HEK293 (cell line): ENCODE data around the gene GSG1L.
A peak's percentile ranks its signal among the peaks of the same experiment; 100 is the strongest.

ENCODE experiments used
- CTCF ChIA-PET: fragments of 350-600 bp; formaldehyde crosslinking; extraction: SDS; loops from one replicate; lab custom pipeline; 2021; ENCODE audit warnings: antibody characterized with exemption; lab: Yijun Ruan, JAX
- POLR2A ChIA-PET: fragments of 300-600 bp; formaldehyde crosslinking; extraction: SDS; loops from one replicate; lab custom pipeline; 2020; ENCODE audit warnings: antibody characterized with exemption, inconsistent platforms; lab: Yijun Ruan, JAX
- H3K27ac ChIP-seq: fragments of 200-500 bp; sonication (Bioruptor generic); 2 replicates; pipeline ENCODE4 v1.5.1; 2014; ENCODE audit warnings: low read depth, low read length, control low read depth, inconsistent platforms; ENCODE audit errors: extremely low read depth
- H3K36me3 ChIP-seq, 2 experiments: fragments of 200-500 bp in 1 of 2; sonication (Bioruptor generic) in 1 of 2; 1 replicate in 1 of 2; 2 replicates in 1 of 2; pipeline ENCODE4 v1.5.1; 2014 to 2017; ENCODE audit warnings: inconsistent platforms in 2 of 2, low read length in 2 of 2; ENCODE audit not compliant: control insufficient read depth in 2 of 2, insufficient read depth in 1 of 2
- H3K4me1 ChIP-seq: fragments of 200-500 bp; sonication (Bioruptor generic); 2 replicates; pipeline ENCODE4 v1.5.1; 2014; ENCODE audit warnings: mild to moderate bottlenecking, low read length, inconsistent platforms; ENCODE audit not compliant: control insufficient read depth, insufficient read depth
- H3K4me3 ChIP-seq: 2 replicates; pipeline ENCODE4 v1.5.1; 2011; ENCODE audit warnings: low read depth, mild to moderate bottlenecking, control low read depth, low read length, moderate library complexity
- H3K9me3 ChIP-seq: fragments of 200-500 bp; sonication (Bioruptor generic); 2 replicates; pipeline ENCODE4 v1.5.1; 2014; ENCODE audit warnings: low read depth, low read length, inconsistent platforms; ENCODE audit not compliant: control insufficient read depth, insufficient read depth
- BCL11A ChIP-seq: fragments of 450-650 bp; formaldehyde crosslinking; IDR thresholded peaks from 2 replicates; pipeline ENCODE4 v1.5.1; 2016; ENCODE audit warnings: low read depth, missing biosample characterization, missing genetic modification characterization
- SETDB1 ChIP-seq: IDR thresholded peaks from one replicate; pipeline ENCODE4 v1.6.1; 2017; ENCODE audit warnings: mild to moderate bottlenecking, low read length, moderate library complexity, mixed read lengths; ENCODE audit not compliant: insufficient read length
- YY1 ChIP-seq: fragments of 450-650 bp; formaldehyde crosslinking; IDR thresholded peaks from 2 replicates; pipeline ENCODE4 v1.5.1; 2018; ENCODE audit warnings: missing biosample characterization, missing genetic modification characterization
- YY2 ChIP-seq: fragments of 450-650 bp; formaldehyde crosslinking; IDR thresholded peaks from 2 replicates; pipeline ENCODE4 v1.5.1; 2016; ENCODE audit warnings: missing biosample characterization, missing genetic modification characterization
- ZBTB21 ChIP-seq: fragments of 450-650 bp; formaldehyde crosslinking; IDR thresholded peaks from 2 replicates; pipeline ENCODE4 v1.5.1; 2017; ENCODE audit warnings: missing biosample characterization, missing genetic modification characterization
- ZIC2 ChIP-seq: fragments of 450-650 bp; formaldehyde crosslinking; IDR thresholded peaks from 2 replicates; pipeline ENCODE4 v1.5.1; 2016; ENCODE audit warnings: missing biosample characterization, missing genetic modification characterization
- ZNF138 ChIP-seq: fragments of 450-650 bp; formaldehyde crosslinking; IDR thresholded peaks from 2 replicates; pipeline ENCODE4 v1.5.1; 2016; ENCODE audit warnings: missing biosample characterization, missing genetic modification characterization, borderline replicate concordance
- ZNF202 ChIP-seq: fragments of 450-650 bp; formaldehyde crosslinking; IDR thresholded peaks from 2 replicates; pipeline ENCODE4 v1.5.1; 2016; ENCODE audit warnings: missing biosample characterization, missing genetic modification characterization, borderline replicate concordance
- ZNF214 ChIP-seq: fragments of 450-650 bp; formaldehyde crosslinking; IDR thresholded peaks from 2 replicates; pipeline ENCODE4 v1.5.1; 2017; ENCODE audit warnings: missing biosample characterization, mild to moderate bottlenecking, missing genetic modification characterization, borderline replicate concordance
- ZNF398 ChIP-seq: fragments of 450-650 bp; formaldehyde crosslinking; IDR thresholded peaks from 2 replicates; pipeline ENCODE4 v1.5.1; 2017; ENCODE audit warnings: missing biosample characterization, missing genetic modification characterization
- ZNF416 ChIP-seq: fragments of 450-650 bp; formaldehyde crosslinking; IDR thresholded peaks from 2 replicates; pipeline ENCODE4 v1.5.1; 2016; ENCODE audit warnings: missing biosample characterization, missing genetic modification characterization
- ZNF449 ChIP-seq: fragments of 450-650 bp; formaldehyde crosslinking; IDR thresholded peaks from 2 replicates; pipeline ENCODE4 v1.5.1; 2017; ENCODE audit warnings: missing biosample characterization, mild to moderate bottlenecking, missing genetic modification characterization, moderate library complexity
- ZNF510 ChIP-seq: fragments of 450-650 bp; formaldehyde crosslinking; IDR thresholded peaks from 2 replicates; pipeline ENCODE4 v1.5.1; 2018; ENCODE audit warnings: mild to moderate bottlenecking, missing genetic modification characterization, missing biosample characterization; ENCODE audit not compliant: insufficient replicate concordance
- ZNF518A ChIP-seq: fragments of 450-650 bp; formaldehyde crosslinking; conservative IDR thresholded peaks from 2 replicates; pipeline ENCODE4 v1.5.1; 2016; ENCODE audit warnings: low read depth, missing biosample characterization, missing genetic modification characterization
- ZNF580 ChIP-seq: fragments of 450-650 bp; formaldehyde crosslinking; IDR thresholded peaks from 2 replicates; pipeline ENCODE4 v1.5.1; 2016; ENCODE audit warnings: missing biosample characterization, missing genetic modification characterization
- ZNF585B ChIP-seq: fragments of 450-650 bp; formaldehyde crosslinking; IDR thresholded peaks from 2 replicates; pipeline ENCODE4 v1.5.1; 2016; ENCODE audit warnings: missing biosample characterization, missing genetic modification characterization
- ZNF623 ChIP-seq: fragments of 450-650 bp; formaldehyde crosslinking; IDR thresholded peaks from 2 replicates; pipeline ENCODE4 v1.5.1; 2016; ENCODE audit warnings: missing biosample characterization, missing genetic modification characterization
- ZNF639 ChIP-seq: fragments of 450-650 bp; formaldehyde crosslinking; IDR thresholded peaks from 2 replicates; pipeline ENCODE4 v1.5.1; 2016; ENCODE audit warnings: missing biosample characterization, missing genetic modification characterization
- ZNF654 ChIP-seq: fragments of 450-650 bp; formaldehyde crosslinking; IDR thresholded peaks from 2 replicates; pipeline ENCODE4 v1.5.1; 2016; ENCODE audit warnings: low read depth, missing biosample characterization, missing genetic modification characterization
- ZNF677 ChIP-seq: fragments of 450-650 bp; IDR thresholded peaks from 2 replicates; pipeline ENCODE4 v1.5.0; 2018; ENCODE audit warnings: missing biosample characterization, mild to moderate bottlenecking, missing genetic modification characterization, moderate library complexity
- ZNF791 ChIP-seq: fragments of 450-650 bp; formaldehyde crosslinking; IDR thresholded peaks from 2 replicates; pipeline ENCODE4 v1.5.1; 2016; ENCODE audit warnings: missing biosample characterization, missing genetic modification characterization

The GSG1L gene

GRCh38 chr16:27867122-27868110 is 196.1 kb downstream of the GSG1L start (continued):
- TF ChIP-seq ZNF518A: peak; percentile 71
- no peak for TF ChIP-seq ZNF580 (tag by site-specific recombination)
- no peak for TF ChIP-seq BCL11A (tag by site-specific recombination)
- peak; percentile 60; the same call in 1 of the 2 replicates for TF ChIP-seq ZNF214
- TF ChIP-seq ZIC2 (tag by site-specific recombination): peak; percentile 58; the same call in 1 of the 2 replicates
- TF ChIP-seq ZNF654: peak; percentile 68
- TF ChIP-seq ZNF398 (tag by site-specific recombination): no peak
- TF ChIP-seq, all 188 proteins: peak for 14

GRCh38 chr16:27863377-27863776 is 200.1 kb downstream of the GSG1L start:
- Histone ChIP-seq H3K27ac (no peak overlapping the region), H3K4me3 (no peak overlapping the region), H3K4me1 (no peaks in the 10 kb centered on the region)
- ChIA-PET CTCF (interaction anchor here (0.8 to 2.4 kb wide), 3 partner anchors 29 to 354 kb away, joined by 3 to 9 read pairs (median 4); no protein-coding TSS in a partner anchor), POLR2A (no interaction called here)
- peak; percentile 78 for TF ChIP-seq SETDB1
- no peak for TF ChIP-seq ZNF138 (tag by site-specific recombination)
- no peak for TF ChIP-seq ZNF585B (tag by site-specific recombination)
- TF ChIP-seq, all 188 proteins: peak for 1
- no peaks in the 10 kb centered on the region for H3K9me3 ChIP-seq
- H3K36me3 ChIP-seq: no peaks in the 10 kb centered on the region

GRCh38 chr16:27862953-27863352 is 200.6 kb downstream of the GSG1L start:
- no peaks in the 10 kb centered on the region for H3K9me3 ChIP-seq
- H3K36me3 ChIP-seq: no peaks in the 10 kb centered on the region
- no peaks in the 10 kb centered on the region for H3K4me1 ChIP-seq
- POLR2A ChIA-PET: no interaction called here
- H3K27ac ChIP-seq: no peak overlapping the region
- H3K4me3 ChIP-seq: no peak overlapping the region
- CTCF ChIA-PET: interaction anchor here (0.8 to 2.4 kb wide), 3 partner anchors 208 to 355 kb away, joined by 3 to 9 read pairs (median 3); no protein-coding TSS in a partner anchor
- TF ChIP-seq ZNF202 (tag by site-specific recombination): no peak
- no peak for TF ChIP-seq ZBTB21 (tag by site-specific recombination)
- TF ChIP-seq YY1 (tag by site-specific recombination): no peak
- no peak for TF ChIP-seq ZNF623 (tag by site-specific recombination)
- no peak for TF ChIP-seq ZNF510 (tag by site-specific recombination)
- TF ChIP-seq ZNF677 (tag by site-specific recombination): no peak
- TF ChIP-seq ZNF138 (tag by site-specific recombination): no peak
- TF ChIP-seq ZNF791 (tag by site-specific recombination): no peak
- no peak for TF ChIP-seq ZNF416 (tag by site-specific recombination)
- no peak for TF ChIP-seq ZNF639 (tag by site-specific recombination)
- TF ChIP-seq ZNF449 (tag by site-specific recombination): no peak
- TF ChIP-seq YY2 (tag by site-specific recombination): no peak
